Ishikawa (cell line): ENCODE measurements around the gene NEURL3.

Experiments used
- CEBPB ChIP-seq: IDR thresholded peaks from 2 replicates; pipeline ENCODE4 v1.6.1; 2012
- CREB1 ChIP-seq: IDR thresholded peaks from 2 replicates; pipeline ENCODE4 v1.6.1; 2012; ENCODE audit warnings: low read depth
- EGR1 ChIP-seq: IDR thresholded peaks from 2 replicates; pipeline ENCODE4 v1.6.1; 2012
- EP300 ChIP-seq: IDR thresholded peaks from 2 replicates; pipeline ENCODE4 v1.6.1; 2012; ENCODE audit warnings: borderline replicate concordance
- RAD21 ChIP-seq: IDR thresholded peaks from 2 replicates; pipeline ENCODE4 v1.6.1; 2012; ENCODE audit warnings: low read depth
- TAF1 ChIP-seq: IDR thresholded peaks from 2 replicates; pipeline ENCODE4 v1.6.1; 2012; ENCODE audit warnings: low read depth, mild to moderate bottlenecking
- TF ChIP-seq, protein P1 (sequence below): IDR thresholded peaks from 2 replicates; pipeline ENCODE4 v1.6.1; 2012; ENCODE audit warnings: low read depth, mild to moderate bottlenecking
- TF ChIP-seq, protein P2 (sequence below): IDR thresholded peaks from 2 replicates; pipeline ENCODE4 v1.6.1; 2012

DNA sequence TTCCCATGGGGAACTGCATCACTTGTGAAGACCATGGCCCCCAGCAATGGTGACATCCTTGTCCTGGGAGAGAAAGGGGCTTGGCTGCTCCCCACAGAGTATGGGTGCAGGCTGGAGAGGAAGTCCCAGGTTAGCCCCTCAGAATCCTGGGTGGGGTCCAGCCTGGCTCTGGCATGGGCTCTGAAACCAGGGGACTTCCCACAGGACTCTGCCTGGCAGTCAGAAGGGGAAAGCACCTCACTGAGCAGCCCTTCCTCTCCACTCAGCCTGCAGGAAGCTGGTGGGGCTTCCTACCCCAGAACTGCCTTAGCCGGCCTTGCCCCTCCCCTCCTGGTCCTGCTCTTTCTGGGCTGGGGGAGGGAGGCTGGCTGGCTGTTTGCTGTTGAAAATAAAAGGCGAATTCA is 3.7 kb downstream of the NEURL3 start:
- TF ChIP-seq, protein P1, sequence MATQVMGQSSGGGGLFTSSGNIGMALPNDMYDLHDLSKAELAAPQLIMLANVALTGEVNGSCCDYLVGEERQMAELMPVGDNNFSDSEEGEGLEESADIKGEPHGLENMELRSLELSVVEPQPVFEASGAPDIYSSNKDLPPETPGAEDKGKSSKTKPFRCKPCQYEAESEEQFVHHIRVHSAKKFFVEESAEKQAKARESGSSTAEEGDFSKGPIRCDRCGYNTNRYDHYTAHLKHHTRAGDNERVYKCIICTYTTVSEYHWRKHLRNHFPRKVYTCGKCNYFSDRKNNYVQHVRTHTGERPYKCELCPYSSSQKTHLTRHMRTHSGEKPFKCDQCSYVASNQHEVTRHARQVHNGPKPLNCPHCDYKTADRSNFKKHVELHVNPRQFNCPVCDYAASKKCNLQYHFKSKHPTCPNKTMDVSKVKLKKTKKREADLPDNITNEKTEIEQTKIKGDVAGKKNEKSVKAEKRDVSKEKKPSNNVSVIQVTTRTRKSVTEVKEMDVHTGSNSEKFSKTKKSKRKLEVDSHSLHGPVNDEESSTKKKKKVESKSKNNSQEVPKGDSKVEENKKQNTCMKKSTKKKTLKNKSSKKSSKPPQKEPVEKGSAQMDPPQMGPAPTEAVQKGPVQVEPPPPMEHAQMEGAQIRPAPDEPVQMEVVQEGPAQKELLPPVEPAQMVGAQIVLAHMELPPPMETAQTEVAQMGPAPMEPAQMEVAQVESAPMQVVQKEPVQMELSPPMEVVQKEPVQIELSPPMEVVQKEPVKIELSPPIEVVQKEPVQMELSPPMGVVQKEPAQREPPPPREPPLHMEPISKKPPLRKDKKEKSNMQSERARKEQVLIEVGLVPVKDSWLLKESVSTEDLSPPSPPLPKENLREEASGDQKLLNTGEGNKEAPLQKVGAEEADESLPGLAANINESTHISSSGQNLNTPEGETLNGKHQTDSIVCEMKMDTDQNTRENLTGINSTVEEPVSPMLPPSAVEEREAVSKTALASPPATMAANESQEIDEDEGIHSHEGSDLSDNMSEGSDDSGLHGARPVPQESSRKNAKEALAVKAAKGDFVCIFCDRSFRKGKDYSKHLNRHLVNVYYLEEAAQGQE: no peak
- TF ChIP-seq CREB1: no peak
- TF ChIP-seq EP300: no peak
- no peak for TF ChIP-seq RAD21
- no peak for TF ChIP-seq TAF1
- TF ChIP-seq, protein P2, sequence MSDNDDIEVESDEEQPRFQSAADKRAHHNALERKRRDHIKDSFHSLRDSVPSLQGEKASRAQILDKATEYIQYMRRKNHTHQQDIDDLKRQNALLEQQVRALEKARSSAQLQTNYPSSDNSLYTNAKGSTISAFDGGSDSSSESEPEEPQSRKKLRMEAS: no peak
- no peak for TF ChIP-seq CEBPB
- no peak for TF ChIP-seq EGR1
